ENCODE results near the gene SRSF12.
"Not testable (repeated sequence)": the region's sequence is repeated elsewhere in the genome, so short reads cannot be mapped to it uniquely, and the experiment has no call there.

Gene SRSF12

DNA sequence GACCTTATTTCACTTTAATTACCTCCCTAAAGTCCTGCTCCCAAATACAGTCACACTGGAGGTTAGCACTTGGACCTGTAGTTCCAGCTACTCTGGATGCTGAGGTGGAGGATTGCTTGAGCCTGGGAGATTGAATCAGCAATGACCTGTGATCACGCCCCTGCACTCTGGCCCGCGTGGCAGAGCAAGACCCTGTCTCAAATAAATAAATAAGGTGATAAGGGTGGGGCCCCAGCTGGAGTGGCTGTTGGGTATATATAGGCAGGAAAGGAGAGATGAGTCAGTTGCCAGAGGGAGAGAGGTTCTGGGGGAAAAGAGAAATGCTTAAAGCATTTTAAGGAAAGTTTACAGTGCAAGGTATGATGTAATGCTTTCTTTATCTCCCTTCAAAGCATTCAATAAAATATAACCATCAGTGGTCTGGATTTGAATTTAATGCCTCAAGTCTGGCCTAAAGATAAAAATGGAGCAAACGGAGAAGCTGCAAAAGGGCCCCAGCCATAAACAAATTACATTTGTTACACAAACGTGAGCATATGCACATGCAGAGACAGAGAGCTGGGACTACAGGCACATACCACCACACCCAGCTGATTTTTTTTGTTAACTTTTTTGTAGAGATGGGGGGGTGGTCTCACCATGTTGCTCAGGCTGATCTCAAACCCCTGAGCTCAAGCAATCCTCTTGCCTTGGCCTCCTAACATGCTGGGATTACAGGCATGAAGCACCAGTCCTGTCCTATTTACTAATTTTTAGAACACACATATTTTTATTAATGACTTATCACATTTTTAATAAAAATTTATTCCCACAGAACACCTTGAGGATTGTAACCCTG lies 21.9 kb upstream of the SRSF12 start:
- TF ChIP-seq, protein P1, sequence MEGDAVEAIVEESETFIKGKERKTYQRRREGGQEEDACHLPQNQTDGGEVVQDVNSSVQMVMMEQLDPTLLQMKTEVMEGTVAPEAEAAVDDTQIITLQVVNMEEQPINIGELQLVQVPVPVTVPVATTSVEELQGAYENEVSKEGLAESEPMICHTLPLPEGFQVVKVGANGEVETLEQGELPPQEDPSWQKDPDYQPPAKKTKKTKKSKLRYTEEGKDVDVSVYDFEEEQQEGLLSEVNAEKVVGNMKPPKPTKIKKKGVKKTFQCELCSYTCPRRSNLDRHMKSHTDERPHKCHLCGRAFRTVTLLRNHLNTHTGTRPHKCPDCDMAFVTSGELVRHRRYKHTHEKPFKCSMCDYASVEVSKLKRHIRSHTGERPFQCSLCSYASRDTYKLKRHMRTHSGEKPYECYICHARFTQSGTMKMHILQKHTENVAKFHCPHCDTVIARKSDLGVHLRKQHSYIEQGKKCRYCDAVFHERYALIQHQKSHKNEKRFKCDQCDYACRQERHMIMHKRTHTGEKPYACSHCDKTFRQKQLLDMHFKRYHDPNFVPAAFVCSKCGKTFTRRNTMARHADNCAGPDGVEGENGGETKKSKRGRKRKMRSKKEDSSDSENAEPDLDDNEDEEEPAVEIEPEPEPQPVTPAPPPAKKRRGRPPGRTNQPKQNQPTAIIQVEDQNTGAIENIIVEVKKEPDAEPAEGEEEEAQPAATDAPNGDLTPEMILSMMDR (IDR thresholded peaks at IDR 0.05; ENCODE audit: borderline replicate concordance, insufficient read depth, low read depth, low read length), result no peak
- no peak overlapping the region for H3K4me3 ChIP-seq (ENCODE audit: low read depth, low read length)

DNA sequence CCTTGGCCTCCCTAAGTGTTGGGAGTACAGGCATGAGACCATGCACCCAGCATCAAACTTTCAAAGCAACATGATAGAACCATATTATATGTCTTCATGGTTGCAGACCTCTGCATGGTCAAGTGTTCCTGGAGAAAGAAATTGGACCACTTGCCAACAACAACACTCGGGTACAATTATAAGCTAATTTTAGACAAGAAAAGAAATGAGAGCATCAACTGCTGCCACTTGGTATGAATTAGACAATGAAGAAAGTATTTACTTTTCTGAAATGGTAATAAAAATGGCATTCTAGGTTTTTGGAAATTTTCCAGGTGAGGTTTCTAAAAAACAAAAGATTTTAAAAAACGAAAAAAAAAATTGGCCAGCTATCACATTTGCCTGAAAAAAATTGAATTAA lies 20.3 kb upstream of the SRSF12 start:
- H3K4me3 ChIP-seq (ENCODE audit: low read depth, low read length), result no peak overlapping the region
- TF ChIP-seq, protein P1 (IDR thresholded peaks at IDR 0.05; ENCODE audit: borderline replicate concordance, insufficient read depth, low read depth, low read length), result no peak

DNA sequence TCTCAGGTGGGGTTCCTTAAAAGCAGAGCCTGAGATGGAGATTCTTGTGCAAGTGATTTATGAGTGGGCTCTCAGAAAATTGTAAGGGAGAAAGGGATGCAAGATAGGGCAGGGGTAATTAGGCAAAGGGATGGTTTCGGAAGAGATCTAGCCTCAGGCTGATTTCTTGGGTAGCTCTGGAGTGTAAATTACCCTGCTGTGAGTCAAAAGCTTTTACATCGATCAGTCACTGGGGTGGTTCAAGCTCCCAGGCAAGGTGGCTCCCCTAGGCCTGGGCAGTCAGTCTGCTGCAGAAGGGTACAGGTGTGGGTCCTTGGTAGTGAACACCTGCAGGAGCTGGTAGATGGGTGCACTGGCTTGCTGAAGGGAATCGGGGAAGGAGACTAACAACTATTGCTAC lies 16.9 kb upstream of the SRSF12 start:
- TF ChIP-seq, protein P1 (IDR thresholded peaks at IDR 0.05; ENCODE audit: borderline replicate concordance, insufficient read depth, low read depth, low read length), result no peak
- H3K4me3 ChIP-seq (ENCODE audit: low read depth, low read length), result no peak overlapping the region

DNA sequence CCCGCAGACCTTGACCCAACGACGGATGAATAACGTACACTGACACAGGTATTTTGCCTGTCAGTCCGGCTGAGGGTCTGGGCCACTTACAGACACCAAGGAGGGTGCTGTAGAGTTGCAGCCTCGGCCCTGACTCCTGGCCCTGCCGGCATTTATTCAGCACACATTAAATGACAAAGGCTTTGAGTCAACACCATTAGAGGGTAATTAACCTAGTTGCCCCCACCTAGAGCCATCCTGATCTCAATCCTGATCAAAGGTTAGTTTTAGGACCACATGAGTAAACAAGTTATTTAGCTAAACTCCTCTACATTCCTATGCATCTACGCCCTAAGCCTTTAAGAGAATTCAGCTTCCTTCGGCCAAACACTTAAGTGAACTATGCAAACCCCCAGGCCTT lies 16.1 kb upstream of the SRSF12 start:
- TF ChIP-seq, protein P1 (IDR thresholded peaks at IDR 0.05; ENCODE audit: borderline replicate concordance, insufficient read depth, low read depth, low read length), result no peak
- no peak overlapping the region for H3K4me3 ChIP-seq (ENCODE audit: low read depth, low read length)

DNA sequence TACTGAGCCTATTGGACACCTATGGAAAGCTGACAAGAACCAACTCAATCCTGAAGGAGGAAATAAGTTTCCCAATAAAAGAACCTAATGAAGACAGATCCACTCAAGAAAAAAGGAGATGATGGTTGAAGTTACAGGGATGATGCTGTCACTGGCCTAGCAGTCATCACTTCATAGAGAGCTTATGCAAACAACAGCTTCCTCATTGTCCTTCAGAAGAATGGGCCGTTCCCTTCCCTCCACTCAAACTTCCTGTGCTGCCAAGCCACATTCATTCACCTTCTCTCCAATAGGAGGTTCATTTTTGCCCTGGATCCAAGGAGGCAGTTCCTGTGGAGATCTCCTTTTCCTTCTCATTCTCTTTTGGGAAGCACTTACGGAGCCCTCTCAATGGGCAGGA lies 14.2 kb upstream of the SRSF12 start:
- TF ChIP-seq, protein P1 (IDR thresholded peaks at IDR 0.05; ENCODE audit: borderline replicate concordance, insufficient read depth, low read depth, low read length), result no peak
- no peak overlapping the region for H3K4me3 ChIP-seq (ENCODE audit: low read depth, low read length)

DNA sequence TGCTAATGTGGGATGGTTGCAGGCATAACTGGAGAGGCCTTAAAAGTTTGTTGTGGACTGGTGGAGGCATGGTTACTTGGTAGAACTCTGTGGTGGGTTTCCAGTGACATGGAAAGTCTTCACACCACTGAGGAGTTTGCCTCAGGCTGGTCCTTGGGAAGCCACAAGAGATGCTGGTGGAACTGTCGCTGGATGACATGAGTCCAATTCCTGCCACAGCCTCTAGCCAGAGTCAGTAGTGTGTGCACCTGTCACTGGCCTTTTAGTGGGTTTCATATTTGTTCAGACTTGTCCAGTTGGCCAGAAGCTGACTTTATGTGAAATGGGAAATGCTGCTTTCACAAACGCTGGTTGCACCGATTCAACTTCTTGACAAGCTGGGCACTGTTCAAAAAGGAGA lies 13.7 kb upstream of the SRSF12 start:
- H3K4me3 ChIP-seq (ENCODE audit: low read depth, low read length), result no peak overlapping the region
- TF ChIP-seq, protein P1 (IDR thresholded peaks at IDR 0.05; ENCODE audit: borderline replicate concordance, insufficient read depth, low read depth, low read length), result no peak

DNA sequence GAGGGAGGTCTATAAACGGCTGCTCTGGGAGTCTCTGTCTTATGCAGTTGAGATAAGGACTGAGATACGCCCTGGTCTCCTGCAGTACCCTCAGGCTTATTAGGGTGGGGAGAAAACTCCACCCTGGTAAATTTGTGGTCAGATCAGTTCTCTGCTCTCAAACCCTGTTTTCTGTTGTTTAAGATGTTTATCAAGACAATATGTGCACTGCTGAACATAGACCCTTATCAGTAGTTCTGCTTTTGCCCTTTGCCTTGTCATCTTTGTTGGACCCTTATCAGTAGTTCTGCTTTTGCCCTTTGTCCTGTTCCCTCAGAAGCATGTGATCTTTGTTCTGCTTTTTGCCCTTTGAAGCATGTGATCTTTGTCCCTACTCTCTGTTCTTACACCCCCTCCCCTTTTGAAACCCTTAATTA lies 10.4 kb upstream of the SRSF12 start:
- H3K4me3 ChIP-seq (ENCODE audit: low read depth, low read length), result not testable (repeated sequence)

Data from GM12875 (cell line).